Measurements from ENCODE around the gene MAPRE3. TPM values are rescaled to one million over a fixed set of nuclear protein-coding genes. Genes with fewer than 3 reads are reported as not detected.

MAPRE3 gene
- total RNA-seq, 1 donor from 2014 or later = 23.0 TPM

DNA sequence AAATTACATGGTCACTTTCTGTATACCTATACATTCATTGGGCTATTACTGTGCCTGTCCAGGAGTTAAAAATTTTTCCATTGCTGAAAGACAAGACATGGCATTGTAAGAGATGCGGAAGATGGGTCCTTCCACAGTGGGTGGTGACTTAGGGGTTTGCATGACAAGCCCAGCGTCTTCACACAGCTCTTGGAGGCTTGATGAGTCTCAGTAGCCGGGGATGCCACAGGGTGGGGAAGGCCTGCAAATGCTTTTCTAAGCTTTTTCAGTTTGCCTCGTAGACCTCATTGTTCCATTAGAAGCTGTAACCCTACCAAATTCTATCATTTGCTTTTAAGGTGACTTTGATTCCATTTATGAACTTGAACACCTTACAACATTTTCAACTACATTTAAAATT lies 18.1 kb upstream of the MAPRE3 start:
- H3K4me1 ChIP-seq = no peaks in the 10 kb centered on the region
- H3K27ac ChIP-seq = no peak overlapping the region
- TF ChIP-seq, protein P1, sequence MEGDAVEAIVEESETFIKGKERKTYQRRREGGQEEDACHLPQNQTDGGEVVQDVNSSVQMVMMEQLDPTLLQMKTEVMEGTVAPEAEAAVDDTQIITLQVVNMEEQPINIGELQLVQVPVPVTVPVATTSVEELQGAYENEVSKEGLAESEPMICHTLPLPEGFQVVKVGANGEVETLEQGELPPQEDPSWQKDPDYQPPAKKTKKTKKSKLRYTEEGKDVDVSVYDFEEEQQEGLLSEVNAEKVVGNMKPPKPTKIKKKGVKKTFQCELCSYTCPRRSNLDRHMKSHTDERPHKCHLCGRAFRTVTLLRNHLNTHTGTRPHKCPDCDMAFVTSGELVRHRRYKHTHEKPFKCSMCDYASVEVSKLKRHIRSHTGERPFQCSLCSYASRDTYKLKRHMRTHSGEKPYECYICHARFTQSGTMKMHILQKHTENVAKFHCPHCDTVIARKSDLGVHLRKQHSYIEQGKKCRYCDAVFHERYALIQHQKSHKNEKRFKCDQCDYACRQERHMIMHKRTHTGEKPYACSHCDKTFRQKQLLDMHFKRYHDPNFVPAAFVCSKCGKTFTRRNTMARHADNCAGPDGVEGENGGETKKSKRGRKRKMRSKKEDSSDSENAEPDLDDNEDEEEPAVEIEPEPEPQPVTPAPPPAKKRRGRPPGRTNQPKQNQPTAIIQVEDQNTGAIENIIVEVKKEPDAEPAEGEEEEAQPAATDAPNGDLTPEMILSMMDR (IDR thresholded peaks at IDR 0.05) = no peak
- no peaks in the 10 kb centered on the region for H3K9me3 ChIP-seq
- H3K27me3 ChIP-seq = peaks cover 13% of the 10 kb centered on the region
- no peaks in the 10 kb centered on the region for H3K36me3 ChIP-seq
- ATAC-seq (no peak), DNase-seq (no peak)
- intact Hi-C loops (cut with DNase I) = no loop called here
- no peak overlapping the region for H3K4me3 ChIP-seq

DNA sequence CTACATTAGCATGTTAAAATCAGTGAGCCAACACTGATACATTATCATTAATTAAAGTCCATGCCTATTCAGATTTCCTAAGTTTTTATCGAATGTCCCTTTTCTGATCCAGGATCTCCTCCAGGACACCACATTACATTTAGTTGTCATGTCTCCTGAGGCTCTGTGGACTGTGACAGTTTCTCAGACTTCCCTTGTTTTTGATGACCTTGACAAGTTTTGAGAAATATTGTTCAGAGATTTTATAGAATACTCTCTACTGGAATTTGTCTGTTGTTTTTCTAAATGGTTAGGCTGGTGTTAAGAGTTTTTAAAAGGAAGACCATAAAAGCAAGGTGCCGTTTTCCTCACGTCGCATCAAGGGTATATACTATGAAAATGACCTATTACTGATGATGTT lies 16.3 kb upstream of the MAPRE3 start:
- Histone ChIP-seq H3K4me3 (no peak overlapping the region), H3K27me3 (peaks cover 13% of the 10 kb centered on the region), H3K9me3 (no peaks in the 10 kb centered on the region), H3K36me3 (no peaks in the 10 kb centered on the region), H3K4me1 (no peaks in the 10 kb centered on the region), H3K27ac (no peak overlapping the region)
- intact Hi-C loops (cut with DNase I) = no loop called here
- TF ChIP-seq, protein P1 (IDR thresholded peaks at IDR 0.05) = no peak
- no peak for DNase-seq
- no peak for ATAC-seq

DNA sequence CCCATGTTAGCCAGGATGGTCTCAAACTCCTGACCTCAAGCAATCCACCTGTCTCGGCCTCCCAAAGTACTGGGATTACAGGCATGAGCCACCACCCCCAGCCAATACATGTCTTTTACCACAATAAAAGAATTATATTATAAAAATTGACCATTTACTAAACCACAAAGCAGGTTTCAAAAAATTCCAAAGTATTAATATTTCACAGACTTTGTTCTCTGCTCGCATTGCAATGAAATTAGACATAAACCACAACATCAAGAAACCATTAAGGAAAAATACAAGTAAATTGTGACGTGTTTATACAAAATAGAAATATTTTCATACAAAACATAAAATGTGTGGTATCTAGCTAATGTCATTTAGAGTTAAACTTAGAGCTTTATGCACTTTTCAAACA lies 13.4 kb upstream of the MAPRE3 start:
- TF ChIP-seq, protein P1 (IDR thresholded peaks at IDR 0.05) = no peak
- H3K4me3 ChIP-seq = no peak overlapping the region
- H3K36me3 ChIP-seq = no peaks in the 10 kb centered on the region
- peaks cover 13% of the 10 kb centered on the region for H3K27me3 ChIP-seq
- DNase-seq = no peak
- H3K4me1 ChIP-seq = no peaks in the 10 kb centered on the region
- intact Hi-C loops (cut with DNase I) = no loop called here
- no peak overlapping the region for H3K27ac ChIP-seq
- H3K9me3 ChIP-seq = no peaks in the 10 kb centered on the region
- ATAC-seq = no peak

DNA sequence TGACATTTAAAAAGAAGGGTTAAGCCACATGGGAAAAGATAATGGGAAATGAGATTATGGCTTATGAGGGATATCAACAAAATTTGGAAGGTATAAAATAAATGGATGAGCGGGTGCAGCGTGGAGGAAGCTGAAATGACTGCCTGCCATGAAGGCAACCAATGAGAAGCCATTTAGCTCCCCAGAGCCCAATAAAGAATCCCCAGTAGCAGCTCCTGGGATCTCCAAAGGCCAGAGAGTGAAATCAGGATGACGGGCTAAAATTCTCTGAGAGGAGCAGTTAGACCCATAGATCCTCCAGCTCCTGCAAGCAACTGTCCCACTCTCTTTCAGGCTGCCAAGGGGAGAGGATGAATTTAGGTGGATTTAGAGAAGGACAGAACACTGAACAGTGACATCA lies 12.9 kb upstream of the MAPRE3 start:
- intact Hi-C loops (cut with DNase I) = no loop called here
- Histone ChIP-seq H3K27ac (no peak overlapping the region), H3K4me1 (no peaks in the 10 kb centered on the region), H3K36me3 (no peaks in the 10 kb centered on the region), H3K27me3 (peaks cover 13% of the 10 kb centered on the region), H3K9me3 (no peaks in the 10 kb centered on the region), H3K4me3 (no peak overlapping the region)
- ATAC-seq = no peak
- TF ChIP-seq, protein P1 (IDR thresholded peaks at IDR 0.05) = no peak
- no peak for DNase-seq

DNA sequence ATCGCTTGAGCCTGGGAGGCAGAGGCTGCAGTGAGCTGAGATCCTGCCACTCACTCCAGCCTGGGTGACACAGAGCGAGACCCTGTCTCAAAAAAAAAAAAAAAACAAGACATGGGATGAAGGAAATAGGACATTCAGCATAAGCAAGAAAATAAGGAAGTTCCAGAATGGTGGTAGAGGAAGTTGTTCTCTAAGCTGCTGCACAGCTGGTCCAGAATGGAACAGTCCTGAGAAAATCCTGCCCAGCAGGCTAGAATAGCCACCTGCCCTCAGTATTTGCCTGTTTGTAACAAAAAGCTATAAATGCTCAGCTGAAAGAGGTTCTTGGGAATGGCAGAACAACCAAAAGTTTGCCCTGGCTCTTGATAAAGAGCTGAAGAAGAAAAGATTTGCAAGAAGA lies 11.1 kb upstream of the MAPRE3 start:
- H3K9me3 ChIP-seq = no peaks in the 10 kb centered on the region
- DNase-seq (no peak), ATAC-seq (no peak)
- no peaks in the 10 kb centered on the region for H3K36me3 ChIP-seq
- no peak overlapping the region for H3K4me3 ChIP-seq
- TF ChIP-seq, protein P1 (IDR thresholded peaks at IDR 0.05) = no peak
- no peaks in the 10 kb centered on the region for H3K4me1 ChIP-seq
- intact Hi-C loops (cut with DNase I) = no loop called here
- peaks cover 13% of the 10 kb centered on the region for H3K27me3 ChIP-seq
- no peak overlapping the region for H3K27ac ChIP-seq

DNA sequence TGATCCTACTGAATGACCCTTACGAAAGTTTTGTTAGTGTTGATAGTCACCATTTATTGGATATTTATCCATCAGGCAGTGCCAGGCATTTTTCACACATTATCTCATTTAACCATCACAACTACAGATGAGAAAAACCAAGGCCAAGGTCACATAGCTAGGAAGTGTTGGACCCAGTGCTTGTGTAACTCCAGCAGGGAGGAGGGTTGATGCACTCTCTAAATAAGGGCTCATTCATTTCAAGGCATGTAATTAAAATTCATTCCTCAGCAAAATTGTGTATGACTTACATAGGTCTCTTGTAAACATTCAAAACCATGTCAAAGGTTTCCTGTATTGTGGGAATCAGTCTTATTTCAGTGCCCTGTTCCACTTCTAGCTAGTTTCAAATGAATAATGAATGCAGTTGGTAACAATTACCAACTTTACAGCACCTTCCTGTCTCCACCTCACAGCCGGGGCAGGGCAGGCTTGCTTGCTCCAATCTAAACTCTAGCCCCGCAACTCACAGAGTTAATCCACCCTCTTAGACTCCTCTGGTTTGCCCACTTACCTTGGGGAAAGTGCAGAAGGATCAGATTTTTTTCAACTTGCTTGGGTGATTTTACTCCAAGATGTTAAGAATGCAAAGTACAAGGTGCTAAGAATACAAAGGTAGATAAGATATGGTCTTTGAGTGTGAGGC lies 5.8 kb upstream of the MAPRE3 start:
- DNase-seq (no peak), ATAC-seq (no peak)
- H3K36me3 ChIP-seq = no peaks in the 10 kb centered on the region
- no peak overlapping the region for H3K27ac ChIP-seq
- no peak overlapping the region for H3K4me3 ChIP-seq
- intact Hi-C loops (cut with DNase I) = loop anchor here (10.0 kb wide), 2 partner anchors 50 to 120 kb away; partner anchors contain the start of gene KHK
- no peaks in the 10 kb centered on the region for H3K4me1 ChIP-seq
- H3K27me3 ChIP-seq = no peaks in the 10 kb centered on the region
- TF ChIP-seq, protein P1 (IDR thresholded peaks at IDR 0.05) = no peak
- no peaks in the 10 kb centered on the region for H3K9me3 ChIP-seq
